ENCODE measurements around the gene SLC38A8.

Gene SLC38A8

GRCh38 chr16:84048871-84049270 lies 6.3 kb upstream of the SLC38A8 start:
- no peak for DNase-seq (ENCODE audit: low spot score)

- no peak for DNase-seq (ENCODE audit: low spot score)
Measured at GRCh38 chr16:84048270-84048669, 5.7 kb upstream of the SLC38A8 start.

- no peak for DNase-seq (ENCODE audit: low spot score)
Measured at GRCh38 chr16:84047626-84048025, 5.0 kb upstream of the SLC38A8 start.

- DNase-seq (ENCODE audit: low spot score): no peak
Measured at GRCh38 chr16:84047206-84047605, 4.6 kb upstream of the SLC38A8 start.

- no peak for DNase-seq (ENCODE audit: low spot score)
Measured at GRCh38 chr16:84045818-84046470, 3.3 kb upstream of the SLC38A8 start.

GRCh38 chr16:84045001-84045817 lies 2.6 kb upstream of the SLC38A8 start:
- no peak for DNase-seq (ENCODE audit: low spot score)

GRCh38 chr16:84044118-84044488 lies 1.5 kb upstream of the SLC38A8 start:
- no peak for DNase-seq (ENCODE audit: low spot score)

- no peak for DNase-seq (ENCODE audit: low spot score)
Measured at GRCh38 chr16:84043486-84044117, 1.0 kb upstream of the SLC38A8 start.

- DNase-seq (ENCODE audit: low spot score): no peak
Measured at GRCh38 chr16:84042879-84043485, 387 bp upstream of the SLC38A8 start.

- no peak for DNase-seq (ENCODE audit: low spot score)
Measured at GRCh38 chr16:84041881-84042280, 714 bp downstream of the SLC38A8 start.

GRCh38 chr16:84040823-84041820 lies 1.5 kb downstream of the SLC38A8 start:
- DNase-seq (ENCODE audit: low spot score): no peak

- DNase-seq (ENCODE audit: low spot score): no peak
Measured at GRCh38 chr16:84040226-84040822, 2.3 kb downstream of the SLC38A8 start.

- no peak for DNase-seq (ENCODE audit: low spot score)
Measured at GRCh38 chr16:84039696-84040095, 2.9 kb downstream of the SLC38A8 start.

GRCh38 chr16:84038469-84038868 lies 4.1 kb downstream of the SLC38A8 start:
- no peak for DNase-seq (ENCODE audit: low spot score)

- no peak for DNase-seq (ENCODE audit: low spot score)
Measured at GRCh38 chr16:84036982-84037425, 5.6 kb downstream of the SLC38A8 start.

GRCh38 chr16:84036131-84036530 lies 6.5 kb downstream of the SLC38A8 start:
- no peak for DNase-seq (ENCODE audit: low spot score)

- no peak for DNase-seq (ENCODE audit: low spot score)
Measured at GRCh38 chr16:84034516-84034915, 8.1 kb downstream of the SLC38A8 start.

- no peak for DNase-seq (ENCODE audit: low spot score)
Measured at GRCh38 chr16:84033251-84034195, 9.1 kb downstream of the SLC38A8 start.

GRCh38 chr16:84032458-84033178 lies 10.0 kb downstream of the SLC38A8 start:
- no peak for DNase-seq (ENCODE audit: low spot score)
